Stimulated activated effector memory CD8-positive, alpha-beta T cell treated with anti-CD3 and anti-CD28 coated beads, Interleukin-12 subunit alpha, Interleukin-12 subunit beta, amount 100 ng/mL, for 72 hours (primary cell): ENCODE measurements around the gene FBP1.

Experiments used
- ATAC-seq: fragments of 150-1000 bp; cut with Tn5 transposase; 2 replicates; pipeline ENCODE4 v1.10.0; 2021
- DNase-seq, 2 donors: peaks; one replicate each; pipeline ENCODE4 v3.0.0; 2021 to 2022; ENCODE audit warnings: low spot score in 2 of 2
- H3K27ac Mint-ChIP-seq: one replicate; pipeline ENCODE4 v1.8.0; 2022; ENCODE audit warnings: mild to moderate bottlenecking, mixed read lengths
- H3K36me3 Mint-ChIP-seq: one replicate; pipeline ENCODE4 v1.8.0; 2022; ENCODE audit warnings: mild to moderate bottlenecking, mixed read lengths
- H3K4me1 Mint-ChIP-seq: one replicate; pipeline ENCODE4 v1.8.0; 2022; ENCODE audit warnings: mixed read lengths
- H3K4me3 Mint-ChIP-seq: one replicate; pipeline ENCODE4 v1.8.0; 2022; ENCODE audit warnings: mild to moderate bottlenecking, mixed read lengths
- H3K9me3 Mint-ChIP-seq: one replicate; pipeline ENCODE4 v1.8.0; 2022; ENCODE audit warnings: mixed read lengths

Gene FBP1

GRCh38 chr9:94643176-94643575 lies 3.9 kb upstream of the FBP1 start:
- no peak overlapping the region for H3K27ac Mint-ChIP-seq
- H3K4me3 Mint-ChIP-seq = no peak overlapping the region

DNA sequence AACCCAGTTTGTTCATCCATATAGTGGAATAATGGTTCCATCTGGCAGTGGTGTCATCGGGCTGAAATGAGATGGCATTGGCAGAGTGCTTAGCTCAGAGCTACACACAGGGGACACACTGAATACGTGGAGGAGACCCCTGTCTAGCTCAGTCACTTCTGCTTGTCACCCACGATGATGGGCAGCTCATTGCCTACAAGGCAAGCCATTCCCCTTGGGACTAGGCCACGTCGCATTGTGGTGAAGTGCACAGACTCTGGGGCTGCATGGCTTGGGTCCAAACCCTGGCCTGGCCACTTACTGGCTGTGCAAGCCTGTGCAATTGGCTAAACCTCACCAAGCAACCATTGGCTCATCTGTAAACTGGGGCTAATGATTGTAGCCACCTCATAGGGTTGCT lies 3.2 kb upstream of the FBP1 start:
- Mint-ChIP-seq H3K27ac (no peak overlapping the region), H3K4me3 (no peak overlapping the region), H3K4me1 (peaks cover 18% of the 10 kb centered on the region), H3K36me3 (no peaks in the 10 kb centered on the region), H3K9me3 (no peaks in the 10 kb centered on the region)
- DNase-seq = no peak
- ATAC-seq = no peak

More at GRCh38 chr9:94643176-94643575, 3.9 kb upstream of the FBP1 start:
- no peaks in the 10 kb centered on the region for H3K36me3 Mint-ChIP-seq
- no peaks in the 10 kb centered on the region for H3K9me3 Mint-ChIP-seq
- DNase-seq = no peak
- H3K4me1 Mint-ChIP-seq = peaks cover 18% of the 10 kb centered on the region
- no peak for ATAC-seq

DNA sequence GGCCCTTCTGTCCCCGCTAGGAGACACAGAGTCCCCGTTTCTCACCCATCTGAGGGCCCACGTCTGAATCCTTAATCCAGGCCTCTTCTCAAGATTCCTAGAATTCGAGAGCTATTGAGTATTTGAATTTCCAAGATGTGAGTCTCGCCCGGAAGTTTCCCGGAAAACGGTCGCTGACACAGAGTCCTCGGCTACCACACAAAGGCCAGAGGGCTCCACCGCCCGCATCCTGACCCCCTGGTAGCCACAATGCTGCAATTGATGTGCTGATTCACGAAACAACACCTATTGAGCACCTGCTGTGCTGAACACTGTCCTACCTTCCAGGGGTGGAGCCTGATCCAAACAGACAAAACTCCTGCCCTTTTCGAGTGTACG lies 670 bp upstream of the FBP1 start:
- peaks cover 18% of the 10 kb centered on the region for H3K4me1 Mint-ChIP-seq
- peak overlapping the region; percentile 83 for H3K4me3 Mint-ChIP-seq
- peak overlapping the region; percentile 71 for H3K27ac Mint-ChIP-seq
- DNase-seq = no peak
- H3K9me3 Mint-ChIP-seq = no peaks in the 10 kb centered on the region
- ATAC-seq = no peak
- H3K36me3 Mint-ChIP-seq = no peaks in the 10 kb centered on the region

- Mint-ChIP-seq H3K27ac (peak overlapping the region; percentile 71), H3K4me1 (peaks cover 18% of the 10 kb centered on the region), H3K9me3 (no peaks in the 10 kb centered on the region), H3K36me3 (no peaks in the 10 kb centered on the region), H3K4me3 (peak overlapping the region; percentile 83)
- no peak for ATAC-seq
- DNase-seq = no peak
Measured at GRCh38 chr9:94638335-94639060, 820 bp downstream of the FBP1 start.

GRCh38 chr9:94632737-94633136 lies 6.6 kb downstream of the FBP1 start:
- Mint-ChIP-seq H3K9me3 (no peaks in the 10 kb centered on the region), H3K4me3 (no peak overlapping the region), H3K4me1 (no peaks in the 10 kb centered on the region), H3K36me3 (no peaks in the 10 kb centered on the region), H3K27ac (no peak overlapping the region)
- ATAC-seq (no peak), DNase-seq (no peak)

DNA sequence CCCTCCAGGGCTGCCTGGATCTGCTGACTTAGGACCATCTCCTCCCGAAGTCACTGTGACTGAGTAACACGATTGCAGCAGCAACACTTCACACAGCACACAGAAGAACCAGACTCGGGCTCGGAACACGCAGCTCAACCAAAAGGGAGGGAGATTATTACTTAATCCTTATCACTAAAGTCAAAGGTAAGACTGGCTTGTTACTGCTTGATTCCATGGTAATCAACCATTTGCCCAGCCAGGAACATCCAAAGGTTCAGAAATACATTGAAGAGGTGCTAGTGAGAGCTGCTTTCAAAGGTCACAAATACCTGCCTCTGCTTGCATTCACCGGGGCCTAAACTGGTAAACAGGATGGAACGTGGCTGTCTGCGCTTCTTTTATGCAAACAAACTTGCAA lies 7.7 kb downstream of the FBP1 start:
- Mint-ChIP-seq H3K27ac (no peak overlapping the region), H3K36me3 (no peaks in the 10 kb centered on the region), H3K4me1 (no peaks in the 10 kb centered on the region), H3K4me3 (no peak overlapping the region), H3K9me3 (no peaks in the 10 kb centered on the region)
- DNase-seq (no peak), ATAC-seq (no peak)

DNA sequence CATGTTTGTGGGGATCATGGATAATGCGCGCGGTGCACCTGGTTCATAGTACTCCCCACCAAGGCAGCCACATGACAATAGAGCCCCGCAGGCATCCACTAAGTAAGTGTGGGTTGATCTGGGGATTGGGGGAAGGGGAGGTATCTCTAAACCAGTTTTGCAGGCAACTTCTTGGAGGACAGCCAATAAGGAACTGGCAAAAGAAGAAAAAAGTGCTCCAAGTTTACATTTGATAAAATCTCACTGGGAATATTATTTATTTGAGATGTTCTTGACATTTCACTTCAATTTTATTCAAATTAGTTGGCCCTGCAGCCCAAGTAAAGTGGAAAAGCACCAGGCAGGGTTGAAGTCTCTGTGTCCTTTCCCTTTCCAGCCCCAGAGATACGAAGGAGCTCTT lies 8.5 kb downstream of the FBP1 start:
- no peaks in the 10 kb centered on the region for H3K9me3 Mint-ChIP-seq

GRCh38 chr9:94630281-94630680 lies 9.0 kb downstream of the FBP1 start:
- Mint-ChIP-seq H3K36me3 (no peaks in the 10 kb centered on the region), H3K4me1 (no peaks in the 10 kb centered on the region), H3K9me3 (no peaks in the 10 kb centered on the region), H3K27ac (no peak overlapping the region), H3K4me3 (no peak overlapping the region)
- ATAC-seq (no peak), DNase-seq (no peak)

More for the DNA sequence above, 8.5 kb downstream of the FBP1 start:
- H3K4me1 Mint-ChIP-seq = no peaks in the 10 kb centered on the region
- no peak overlapping the region for H3K27ac Mint-ChIP-seq
- DNase-seq (no peak), ATAC-seq (no peak)
- H3K36me3 Mint-ChIP-seq = no peaks in the 10 kb centered on the region
- no peak overlapping the region for H3K4me3 Mint-ChIP-seq

- ATAC-seq (no peak), DNase-seq (no peak)
- Mint-ChIP-seq H3K27ac (no peak overlapping the region), H3K4me3 (no peak overlapping the region), H3K4me1 (no peaks in the 10 kb centered on the region), H3K36me3 (no peaks in the 10 kb centered on the region), H3K9me3 (no peaks in the 10 kb centered on the region)
Measured at GRCh38 chr9:94627287-94627686, 12.0 kb downstream of the FBP1 start.

DNA sequence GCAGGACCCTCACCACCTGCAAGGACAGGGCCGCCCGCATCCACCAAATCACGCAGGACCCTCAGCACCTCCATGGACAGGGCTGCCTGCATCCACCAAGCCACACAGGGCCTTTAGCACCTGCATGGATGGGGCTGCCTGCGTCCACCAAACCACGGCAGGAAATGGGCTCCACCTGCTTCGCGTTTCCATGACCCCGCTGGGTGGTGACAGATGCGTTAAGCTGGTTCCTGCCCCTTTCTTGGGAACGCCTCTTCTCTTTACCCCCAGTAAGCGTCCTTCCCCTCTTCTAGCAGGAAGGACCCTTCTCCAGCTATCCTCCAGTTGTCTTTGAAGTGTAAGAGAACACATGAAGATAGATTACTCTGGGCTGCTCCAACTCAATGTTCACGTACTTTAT lies 13.5 kb downstream of the FBP1 start:
- Mint-ChIP-seq H3K36me3 (no peaks in the 10 kb centered on the region), H3K4me3 (no peak overlapping the region), H3K27ac (no peak overlapping the region), H3K9me3 (no peaks in the 10 kb centered on the region), H3K4me1 (no peaks in the 10 kb centered on the region)
- no peak for ATAC-seq
- no peak for DNase-seq

GRCh38 chr9:94624629-94625028 lies 14.7 kb downstream of the FBP1 start:
- H3K4me3 Mint-ChIP-seq = no peak overlapping the region
- H3K27ac Mint-ChIP-seq = no peak overlapping the region
- no peaks in the 10 kb centered on the region for H3K36me3 Mint-ChIP-seq
- no peaks in the 10 kb centered on the region for H3K9me3 Mint-ChIP-seq
- DNase-seq (no peak), ATAC-seq (no peak)
- H3K4me1 Mint-ChIP-seq = no peaks in the 10 kb centered on the region

DNA sequence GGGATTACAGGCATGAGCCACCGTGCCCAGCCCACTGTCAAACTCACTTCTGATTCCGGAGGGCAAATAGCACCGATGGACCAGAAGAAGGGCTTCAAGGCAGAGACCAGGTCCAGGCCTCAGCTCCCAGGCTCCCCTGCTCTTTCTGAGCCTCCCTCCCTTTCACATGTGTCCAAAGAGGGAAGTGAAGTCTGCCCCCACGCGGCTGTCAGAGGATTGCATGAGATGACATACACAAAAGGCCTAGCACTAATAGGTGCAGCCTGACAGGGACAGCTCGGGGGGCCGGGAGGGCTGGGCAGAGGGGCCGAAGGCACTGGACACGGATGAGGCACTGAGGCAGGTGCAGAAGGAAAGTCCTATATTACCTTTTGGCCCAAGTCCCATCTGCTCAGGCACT lies 16.1 kb downstream of the FBP1 start:
- Mint-ChIP-seq H3K4me3 (no peak overlapping the region), H3K4me1 (no peaks in the 10 kb centered on the region), H3K27ac (no peak overlapping the region), H3K9me3 (no peaks in the 10 kb centered on the region), H3K36me3 (no peaks in the 10 kb centered on the region)
- DNase-seq (peak in 1 of 2 donors; percentile 55), ATAC-seq (peak; percentile 40)

DNA sequence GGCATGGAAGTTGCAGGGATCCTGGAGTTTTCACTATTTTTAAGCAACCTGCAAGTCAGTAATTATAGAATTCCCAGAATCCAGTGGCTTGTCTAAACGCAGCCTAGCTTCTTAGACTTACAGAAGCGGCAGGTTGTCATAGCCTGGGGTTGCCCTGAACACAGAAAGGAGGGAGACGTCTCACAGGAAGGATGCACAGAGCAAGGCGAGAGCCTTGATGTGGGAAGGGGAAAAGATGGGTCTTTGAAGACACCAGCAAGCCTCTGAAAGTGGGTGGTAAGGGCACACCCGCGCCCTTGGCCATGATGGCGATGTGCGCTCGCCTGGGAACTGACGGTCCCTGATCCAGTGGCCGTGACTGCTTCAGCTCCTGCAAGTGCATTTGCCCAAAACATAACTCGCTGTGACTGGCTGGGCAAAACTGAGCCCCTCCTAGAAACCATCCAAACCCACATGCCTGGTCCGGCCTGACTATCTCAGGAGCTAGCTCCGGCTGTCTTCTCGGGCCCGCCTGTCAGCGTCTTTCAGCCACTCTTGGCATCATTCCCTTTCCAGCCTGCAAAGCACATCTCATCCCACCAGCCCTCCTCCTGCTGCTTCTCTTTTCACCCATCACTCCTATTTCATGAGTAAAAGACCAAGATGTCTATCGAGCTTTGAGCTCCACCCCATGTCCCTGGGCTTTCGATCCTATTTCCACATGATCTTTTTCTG lies 17.1 kb downstream of the FBP1 start:
- Mint-ChIP-seq H3K27ac (no peak overlapping the region), H3K4me3 (no peak overlapping the region), H3K9me3 (no peaks in the 10 kb centered on the region), H3K36me3 (no peaks in the 10 kb centered on the region), H3K4me1 (no peaks in the 10 kb centered on the region)
- ATAC-seq = no peak
- DNase-seq = no peak

DNA sequence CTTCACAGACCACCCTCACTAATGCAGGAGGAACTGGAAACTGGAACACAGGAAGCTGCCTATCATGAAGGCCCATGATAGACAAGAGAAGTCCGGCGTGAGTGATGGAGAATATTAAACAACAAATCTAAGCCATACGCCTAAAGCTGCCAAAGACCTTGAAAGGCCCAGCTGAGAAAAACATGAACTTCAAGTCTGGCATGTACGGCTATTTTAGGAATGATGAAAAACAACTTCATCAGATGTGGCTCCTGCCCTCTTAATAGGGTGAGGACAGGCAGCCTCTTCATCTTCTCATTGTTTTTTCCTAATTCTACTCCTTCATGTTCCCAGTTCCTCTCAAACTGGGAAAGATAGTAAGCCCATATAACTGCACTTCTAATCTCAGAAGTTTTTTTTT lies 20.3 kb downstream of the FBP1 start:
- Mint-ChIP-seq H3K27ac (no peak overlapping the region), H3K36me3 (no peaks in the 10 kb centered on the region), H3K4me1 (no peaks in the 10 kb centered on the region), H3K9me3 (no peaks in the 10 kb centered on the region), H3K4me3 (no peak overlapping the region)
- ATAC-seq (no peak), DNase-seq (no peak)

DNA sequence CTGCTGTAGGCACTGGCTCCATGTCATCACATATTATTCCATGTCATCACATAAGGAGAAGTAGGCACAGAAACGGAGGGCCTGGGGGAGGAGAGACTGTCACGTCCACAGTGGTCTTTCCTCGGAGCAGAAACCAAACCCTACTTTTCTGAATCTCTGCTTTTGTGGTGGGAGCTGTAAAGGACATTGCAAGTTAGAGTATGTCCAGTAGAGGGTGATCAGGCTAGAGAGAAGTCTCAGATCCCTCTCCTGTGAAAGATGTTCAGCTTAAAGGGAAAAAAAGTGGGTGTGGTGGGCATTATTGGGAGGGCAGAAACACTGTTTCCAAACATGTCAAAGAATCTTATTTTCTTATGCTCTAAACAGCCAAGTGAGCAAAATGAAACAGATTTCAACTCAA lies 26.3 kb downstream of the FBP1 start:
- H3K4me1 Mint-ChIP-seq = peaks cover 8% of the 10 kb centered on the region
- H3K27ac Mint-ChIP-seq = no peak overlapping the region
- no peaks in the 10 kb centered on the region for H3K9me3 Mint-ChIP-seq
- H3K4me3 Mint-ChIP-seq = no peak overlapping the region
- no peaks in the 10 kb centered on the region for H3K36me3 Mint-ChIP-seq
- ATAC-seq (no peak), DNase-seq (no peak)

- H3K27ac Mint-ChIP-seq = no peak overlapping the region
- DNase-seq = no peak
- H3K4me1 Mint-ChIP-seq = peaks cover 8% of the 10 kb centered on the region
Measured at GRCh38 chr9:94612071-94612470, 27.2 kb downstream of the FBP1 start.

More at GRCh38 chr9:94612071-94612470, 27.2 kb downstream of the FBP1 start:
- H3K36me3 Mint-ChIP-seq = no peaks in the 10 kb centered on the region
- H3K9me3 Mint-ChIP-seq = no peaks in the 10 kb centered on the region
- H3K4me3 Mint-ChIP-seq = no peak overlapping the region
- no peak for ATAC-seq
